ENCODE data around the gene ANKS4B. TPM values are rescaled to one million over a fixed set of nuclear protein-coding genes. Genes with fewer than 3 reads are reported as not detected.

Gene ANKS4B
- total RNA-seq, 1 experiment from 2014 or later: 3.2 TPM

- Mint-ChIP-seq H3K27me3 (ENCODE audit: unreplicated experiment) (no peaks in the 10 kb centered on the region), H3K4me1 (ENCODE audit: low read depth, unreplicated experiment) (peaks cover 8% of the 10 kb centered on the region), H3K27ac (ENCODE audit: unreplicated experiment) (no peak overlapping the region), H3K4me3 (ENCODE audit: low read depth, unreplicated experiment) (no peak overlapping the region), H3K36me3 (ENCODE audit: insufficient read depth, unreplicated experiment) (peaks cover 16% of the 10 kb centered on the region), H3K9me3 (ENCODE audit: low read depth, unreplicated experiment) (peaks cover 2% of the 10 kb centered on the region)
- TF ChIP-seq, protein P1, sequence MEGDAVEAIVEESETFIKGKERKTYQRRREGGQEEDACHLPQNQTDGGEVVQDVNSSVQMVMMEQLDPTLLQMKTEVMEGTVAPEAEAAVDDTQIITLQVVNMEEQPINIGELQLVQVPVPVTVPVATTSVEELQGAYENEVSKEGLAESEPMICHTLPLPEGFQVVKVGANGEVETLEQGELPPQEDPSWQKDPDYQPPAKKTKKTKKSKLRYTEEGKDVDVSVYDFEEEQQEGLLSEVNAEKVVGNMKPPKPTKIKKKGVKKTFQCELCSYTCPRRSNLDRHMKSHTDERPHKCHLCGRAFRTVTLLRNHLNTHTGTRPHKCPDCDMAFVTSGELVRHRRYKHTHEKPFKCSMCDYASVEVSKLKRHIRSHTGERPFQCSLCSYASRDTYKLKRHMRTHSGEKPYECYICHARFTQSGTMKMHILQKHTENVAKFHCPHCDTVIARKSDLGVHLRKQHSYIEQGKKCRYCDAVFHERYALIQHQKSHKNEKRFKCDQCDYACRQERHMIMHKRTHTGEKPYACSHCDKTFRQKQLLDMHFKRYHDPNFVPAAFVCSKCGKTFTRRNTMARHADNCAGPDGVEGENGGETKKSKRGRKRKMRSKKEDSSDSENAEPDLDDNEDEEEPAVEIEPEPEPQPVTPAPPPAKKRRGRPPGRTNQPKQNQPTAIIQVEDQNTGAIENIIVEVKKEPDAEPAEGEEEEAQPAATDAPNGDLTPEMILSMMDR (IDR thresholded peaks at IDR 0.05; ENCODE audit: unreplicated experiment): no peak
- CTCF ChIA-PET: interaction anchor here (0.7 to 1.0 kb wide), 3 partner anchors 23 to 403 kb away, joined by 3 to 6 read pairs (median 3); no protein-coding TSS in a partner anchor
- no TSS peak for BruUV-seq (replicated peaks)
- DNase-seq: no peak
- intact Hi-C loops (cut with micrococcal nuclease; ENCODE audit: unreplicated experiment): no loop called here
Measured at GRCh38 chr16:21186326-21186691, 47.2 kb upstream of the ANKS4B start.

GRCh38 chr16:21189311-21189710, 44.2 kb upstream of the ANKS4B start:
- Mint-ChIP-seq H3K27me3 (ENCODE audit: unreplicated experiment) (peaks cover 15% of the 10 kb centered on the region), H3K9me3 (ENCODE audit: low read depth, unreplicated experiment) (no peaks in the 10 kb centered on the region), H3K4me1 (ENCODE audit: low read depth, unreplicated experiment) (peaks cover 8% of the 10 kb centered on the region), H3K4me3 (ENCODE audit: low read depth, unreplicated experiment) (peak overlapping the region; percentile 67), H3K27ac (ENCODE audit: unreplicated experiment) (no peak overlapping the region), H3K36me3 (ENCODE audit: insufficient read depth, unreplicated experiment) (peaks cover 13% of the 10 kb centered on the region)
- CTCF ChIA-PET: interaction anchor here (0.7 to 3.2 kb wide), 14 partner anchors 11 to 320 kb away, joined by 3 to 148 read pairs (median 6); partner anchors contain the start of genes ANKS4B, CRYM and LDAF1
- TF ChIP-seq, protein P1 (IDR thresholded peaks at IDR 0.05; ENCODE audit: unreplicated experiment): no peak
- DNase-seq: no peak
- no TSS peak for BruUV-seq (replicated peaks)
- intact Hi-C loops (cut with micrococcal nuclease; ENCODE audit: unreplicated experiment): no loop called here

DNA sequence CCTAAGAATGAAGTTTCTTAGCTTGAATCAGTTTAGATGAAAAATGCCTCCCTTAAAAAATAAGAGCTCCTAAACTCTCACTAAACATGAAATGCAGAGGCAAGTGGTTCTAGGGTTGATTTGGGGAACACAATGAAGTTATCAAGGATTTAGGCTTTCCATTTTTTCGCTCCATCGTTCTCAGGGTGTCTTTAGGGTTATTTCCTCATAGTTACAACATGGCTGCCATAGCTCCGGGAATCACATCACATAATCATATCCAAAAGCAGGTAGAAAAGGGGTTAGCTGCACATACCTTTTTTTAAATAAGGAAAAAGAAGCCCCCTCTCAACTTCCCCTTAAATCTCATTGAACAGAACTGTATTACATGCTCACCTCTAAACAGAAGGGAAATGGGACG, 43.5 kb upstream of the ANKS4B start:
- no TSS peak for BruUV-seq (replicated peaks)
- intact Hi-C loops (cut with micrococcal nuclease; ENCODE audit: unreplicated experiment): no loop called here
- Mint-ChIP-seq H3K27me3 (ENCODE audit: unreplicated experiment) (peaks cover 15% of the 10 kb centered on the region), H3K27ac (ENCODE audit: unreplicated experiment) (no peak overlapping the region), H3K4me1 (ENCODE audit: low read depth, unreplicated experiment) (peaks cover 8% of the 10 kb centered on the region), H3K4me3 (ENCODE audit: low read depth, unreplicated experiment) (no peak overlapping the region), H3K36me3 (ENCODE audit: insufficient read depth, unreplicated experiment) (peaks cover 13% of the 10 kb centered on the region), H3K9me3 (ENCODE audit: low read depth, unreplicated experiment) (no peaks in the 10 kb centered on the region)
- CTCF ChIA-PET: interaction anchor here (1.5 to 3.2 kb wide), 3 partner anchors 83 to 111 kb away, joined by 3 to 148 read pairs (median 24); partner anchors contain the start of gene CRYM
- no peak for DNase-seq
- TF ChIP-seq, protein P1 (IDR thresholded peaks at IDR 0.05; ENCODE audit: unreplicated experiment): no peak

DNA sequence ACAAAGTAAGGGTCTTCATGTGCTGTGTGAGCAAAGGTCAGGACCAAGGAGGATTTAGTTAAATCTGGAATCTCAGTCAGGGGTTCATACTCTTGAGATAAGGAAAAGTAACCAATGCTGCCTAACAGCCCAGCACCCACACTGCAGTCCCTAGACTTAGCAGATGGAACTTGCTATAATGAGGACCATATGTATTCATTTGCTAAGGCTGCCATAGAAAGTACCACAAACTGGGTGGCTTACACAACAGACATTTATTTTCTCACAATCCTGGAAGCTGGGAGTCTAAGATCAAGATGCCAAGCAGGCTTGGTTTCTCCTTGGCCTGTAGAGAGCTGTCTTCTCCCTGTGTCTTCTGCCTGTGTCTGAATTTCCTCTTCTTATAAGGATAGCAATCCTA, 42.9 kb upstream of the ANKS4B start:
- peaks cover 8% of the 10 kb centered on the region for H3K4me1 Mint-ChIP-seq (ENCODE audit: low read depth, unreplicated experiment)
- peaks cover 13% of the 10 kb centered on the region for H3K36me3 Mint-ChIP-seq (ENCODE audit: insufficient read depth, unreplicated experiment)
- H3K27ac Mint-ChIP-seq (ENCODE audit: unreplicated experiment): no peak overlapping the region
- intact Hi-C loops (cut with micrococcal nuclease; ENCODE audit: unreplicated experiment): no loop called here
- CTCF ChIA-PET: interaction anchor here (0.7 to 3.2 kb wide), 3 partner anchors 83 to 340 kb away, joined by 3 to 24 read pairs (median 3); partner anchors contain the start of gene CRYM
- no TSS peak for BruUV-seq (replicated peaks)
- H3K27me3 Mint-ChIP-seq (ENCODE audit: unreplicated experiment): peaks cover 15% of the 10 kb centered on the region
- TF ChIP-seq, protein P1 (IDR thresholded peaks at IDR 0.05; ENCODE audit: unreplicated experiment): no peak
- H3K4me3 Mint-ChIP-seq (ENCODE audit: low read depth, unreplicated experiment): no peak overlapping the region
- H3K9me3 Mint-ChIP-seq (ENCODE audit: low read depth, unreplicated experiment): no peaks in the 10 kb centered on the region
- DNase-seq: no peak
